GM06990 (cell line): ENCODE measurements around the gene TMEM252.

Experiments
- DNase-seq: peaks from one replicate; pipeline ENCODE4 v3.0.0-alpha.2; 2011; ENCODE audit not compliant: insufficient read length; ENCODE audit errors: extremely low read depth
- H3K27me3 ChIP-seq: replicated peaks from 2 replicates; pipeline ENCODE4 v1.6.0; 2011; ENCODE audit warnings: low read length; ENCODE audit not compliant: control insufficient read depth, insufficient read depth
- H3K36me3 ChIP-seq: 2 replicates; pipeline ENCODE4 v1.5.1; 2011; ENCODE audit warnings: low read length; ENCODE audit not compliant: control insufficient read depth, insufficient read depth
- H3K4me3 ChIP-seq: replicated peaks from 2 replicates; pipeline ENCODE4 v1.5.1; 2011; ENCODE audit warnings: low read depth, mild to moderate bottlenecking, control low read depth, low read length
- TF ChIP-seq, protein P1 (sequence below): IDR thresholded peaks from 2 replicates; pipeline ENCODE4 v1.5.1; 2011; ENCODE audit warnings: low read length, control low read depth, mild to moderate bottlenecking, inconsistent platforms; ENCODE audit not compliant: insufficient read depth, poor library complexity, severe bottlenecking

Gene TMEM252

GRCh38 chr9:68558545-68558944 is 17.9 kb upstream of the TMEM252 start:
- Histone ChIP-seq H3K36me3 (no peaks in the 10 kb centered on the region), H3K27me3 (no peaks in the 10 kb centered on the region; the same call in 1 of the 2 replicates), H3K4me3 (no peak overlapping the region)
- TF ChIP-seq, protein P1, sequence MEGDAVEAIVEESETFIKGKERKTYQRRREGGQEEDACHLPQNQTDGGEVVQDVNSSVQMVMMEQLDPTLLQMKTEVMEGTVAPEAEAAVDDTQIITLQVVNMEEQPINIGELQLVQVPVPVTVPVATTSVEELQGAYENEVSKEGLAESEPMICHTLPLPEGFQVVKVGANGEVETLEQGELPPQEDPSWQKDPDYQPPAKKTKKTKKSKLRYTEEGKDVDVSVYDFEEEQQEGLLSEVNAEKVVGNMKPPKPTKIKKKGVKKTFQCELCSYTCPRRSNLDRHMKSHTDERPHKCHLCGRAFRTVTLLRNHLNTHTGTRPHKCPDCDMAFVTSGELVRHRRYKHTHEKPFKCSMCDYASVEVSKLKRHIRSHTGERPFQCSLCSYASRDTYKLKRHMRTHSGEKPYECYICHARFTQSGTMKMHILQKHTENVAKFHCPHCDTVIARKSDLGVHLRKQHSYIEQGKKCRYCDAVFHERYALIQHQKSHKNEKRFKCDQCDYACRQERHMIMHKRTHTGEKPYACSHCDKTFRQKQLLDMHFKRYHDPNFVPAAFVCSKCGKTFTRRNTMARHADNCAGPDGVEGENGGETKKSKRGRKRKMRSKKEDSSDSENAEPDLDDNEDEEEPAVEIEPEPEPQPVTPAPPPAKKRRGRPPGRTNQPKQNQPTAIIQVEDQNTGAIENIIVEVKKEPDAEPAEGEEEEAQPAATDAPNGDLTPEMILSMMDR = no peak
- DNase-seq = no peak

DNA sequence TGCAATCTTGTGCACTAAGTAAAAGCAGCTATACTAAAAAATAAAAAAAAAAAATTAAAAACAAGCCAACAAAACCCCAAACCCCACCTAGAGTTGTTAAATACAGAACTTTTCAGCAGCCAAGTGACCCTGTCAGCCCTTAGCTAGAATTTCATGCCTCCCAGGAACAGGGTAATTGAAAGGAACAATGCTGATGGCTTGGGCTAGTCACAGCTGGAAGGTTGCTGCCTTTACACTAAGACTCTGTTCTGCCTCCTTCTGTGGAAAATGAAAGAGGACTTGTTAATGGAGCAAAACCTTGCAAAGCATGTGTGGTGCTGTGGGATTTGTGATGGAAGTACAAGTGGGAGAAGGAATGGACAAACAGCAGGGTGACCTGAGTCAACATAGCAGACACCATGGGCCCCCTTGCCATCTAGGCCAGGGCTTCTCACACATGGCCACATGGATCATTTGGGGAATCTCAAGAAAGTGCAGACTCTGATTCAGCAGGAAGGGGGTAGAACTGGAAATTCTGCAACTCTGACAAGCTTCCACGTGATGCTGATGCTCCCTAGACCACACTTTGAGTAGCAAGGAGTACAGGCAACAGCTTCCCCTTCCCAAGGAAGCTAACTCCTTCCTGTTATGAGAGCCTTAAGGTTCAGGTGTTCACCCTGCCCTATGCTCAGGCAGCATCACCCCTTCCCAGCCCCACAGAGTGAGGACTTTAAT is 14.9 kb upstream of the TMEM252 start:
- TF ChIP-seq, protein P1 = no peak
- H3K36me3 ChIP-seq = no peaks in the 10 kb centered on the region
- H3K4me3 ChIP-seq = no peak overlapping the region
- DNase-seq = no peak
- no peaks in the 10 kb centered on the region; the same call in 1 of the 2 replicates for H3K27me3 ChIP-seq

GRCh38 chr9:68552700-68553476 is 12.2 kb upstream of the TMEM252 start:
- Histone ChIP-seq H3K27me3 (no peaks in the 10 kb centered on the region; the same call in 1 of the 2 replicates), H3K4me3 (no peak overlapping the region), H3K36me3 (no peaks in the 10 kb centered on the region)
- DNase-seq = no peak
- TF ChIP-seq, protein P1 = no peak

GRCh38 chr9:68551191-68551590 is 10.5 kb upstream of the TMEM252 start:
- TF ChIP-seq, protein P1 = no peak
- Histone ChIP-seq H3K27me3 (no peaks in the 10 kb centered on the region; the same call in 1 of the 2 replicates), H3K4me3 (no peak overlapping the region), H3K36me3 (no peaks in the 10 kb centered on the region)
- DNase-seq = no peak

DNA sequence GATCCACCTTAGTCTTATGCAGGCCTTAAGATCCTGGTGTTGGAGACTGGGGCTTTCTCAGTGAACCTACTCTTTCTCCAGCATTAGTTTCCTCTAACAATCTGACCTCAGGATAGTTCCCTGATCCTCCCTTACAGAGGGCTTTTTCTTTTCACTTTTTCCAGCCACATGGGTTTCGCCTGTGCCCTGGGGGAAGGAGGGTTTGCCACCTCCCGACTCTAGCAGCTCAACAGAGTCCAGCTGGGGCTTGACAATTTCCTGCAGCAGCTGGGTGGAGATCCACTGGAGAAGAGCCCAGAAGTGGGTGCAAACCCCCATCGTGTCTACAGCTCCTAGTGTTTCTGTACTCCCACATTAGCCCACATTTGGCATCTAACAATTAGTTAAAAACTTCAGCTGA is 7.6 kb upstream of the TMEM252 start:
- TF ChIP-seq, protein P1 = no peak
- Histone ChIP-seq H3K4me3 (no peak overlapping the region), H3K27me3 (no peaks in the 10 kb centered on the region), H3K36me3 (no peaks in the 10 kb centered on the region)
- no peak for DNase-seq
